Aortic smooth muscle cell (primary cell): ENCODE results near the gene STRIT1. TPM values are rescaled to one million over a fixed set of nuclear protein-coding genes. Genes with fewer than 3 reads are reported as not detected.

Experiments used
- total RNA-seq: library from RNA; depleted of rRNA; stranded (reverse); fragments of >200 nt; gene quantifications from 2 replicates; pipeline ENCODE4 v1.2.3, GENCODE V29; 2014

The STRIT1 gene
- not detected in 2 replicates for total RNA-seq

DNA sequence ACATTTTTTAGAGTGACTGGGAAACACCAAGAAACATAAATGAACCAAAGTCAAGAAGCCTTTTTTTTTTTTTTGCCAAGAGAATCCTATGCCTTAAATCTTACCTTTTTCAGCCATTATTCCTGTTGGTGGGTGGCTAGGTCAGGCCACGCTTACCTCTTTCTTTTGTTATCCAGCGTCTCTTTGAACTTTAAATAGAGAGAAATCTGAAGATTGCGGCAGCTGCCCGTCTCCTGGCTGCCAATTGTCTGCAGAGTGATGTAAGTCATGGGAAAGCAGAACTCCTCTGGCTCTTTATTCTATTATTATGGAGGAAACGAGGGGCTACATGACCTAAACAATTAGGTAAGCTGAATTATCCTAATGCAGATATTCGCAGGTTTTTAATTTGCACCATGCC lies at the start of gene STRIT1:
TSS of gene STRIT1 (minus strand) at position 168 of the 400 bp plus-strand sequence.

Other genes starting within 250 kb of the STRIT1 start
- 22.7 and 35.8 TPM in 2 replicates for gene MME, start 213.4 kb downstream of the STRIT1 start, total RNA-seq